ENCODE data around the gene IL21.

The IL21 gene

GRCh38 chr4:122617597-122618593 lies 3.0 kb downstream of the IL21 start:
- no peak overlapping the region for H3K4me3 ChIP-seq (replicated peaks; ENCODE audit: low read depth, low read length)
- TF ChIP-seq CTCF (IDR thresholded peaks at IDR 0.05; ENCODE audit: low read length, missing control alignments), result no peak
- peak; percentile 3 for DNase-seq (ENCODE audit: low read depth)

DNA sequence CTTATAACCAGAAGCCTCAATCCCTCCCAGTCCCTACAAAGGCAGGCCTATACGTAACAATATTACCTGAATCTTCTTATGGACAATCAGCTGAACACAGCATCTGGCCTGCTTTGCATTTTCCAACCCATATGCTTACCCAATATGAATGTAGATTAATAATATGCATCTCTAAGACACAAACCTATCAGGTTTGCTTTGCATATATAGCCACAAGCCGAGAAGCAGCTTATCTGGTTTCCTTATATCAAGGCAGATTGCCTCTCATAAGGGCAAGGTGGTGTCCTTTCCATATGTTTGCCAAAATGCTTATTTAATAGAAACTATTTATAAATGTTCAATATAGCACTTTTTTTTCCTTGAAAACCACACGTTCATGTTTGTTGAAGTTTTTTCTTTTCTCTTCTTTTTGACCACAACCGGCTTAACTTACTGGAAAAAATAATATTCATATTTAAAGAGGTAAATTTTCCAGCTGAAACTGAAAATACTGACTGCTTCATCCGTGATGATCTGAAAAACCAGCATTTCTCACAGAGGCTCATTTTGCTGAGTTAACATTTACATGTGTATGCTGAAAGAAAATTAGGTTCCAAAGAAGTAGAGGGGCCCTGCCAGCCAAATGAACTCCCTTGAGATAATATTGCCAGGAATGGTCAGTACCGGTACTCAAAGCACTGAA lies 3.8 kb downstream of the IL21 start:
- no peak for DNase-seq (ENCODE audit: low read depth)
- no peak overlapping the region for H3K4me3 ChIP-seq (replicated peaks; ENCODE audit: low read depth, low read length)
- no peak for TF ChIP-seq CTCF (IDR thresholded peaks at IDR 0.05; ENCODE audit: low read length, missing control alignments)

GRCh38 chr4:122614621-122615020 lies 6.2 kb downstream of the IL21 start:
- no peak overlapping the region for H3K4me3 ChIP-seq (replicated peaks; ENCODE audit: low read depth, low read length)
- no peak for DNase-seq (ENCODE audit: low read depth)
- TF ChIP-seq CTCF (IDR thresholded peaks at IDR 0.05; ENCODE audit: low read length, missing control alignments), result no peak

- no peak for DNase-seq (ENCODE audit: low read depth)
- no peak overlapping the region for H3K4me3 ChIP-seq (replicated peaks; ENCODE audit: low read depth, low read length)
- no peak for TF ChIP-seq CTCF (IDR thresholded peaks at IDR 0.05; ENCODE audit: low read length, missing control alignments)
These were observed 8.3 kb downstream of the IL21 start for GRCh38 chr4:122612540-122612939.

DNA sequence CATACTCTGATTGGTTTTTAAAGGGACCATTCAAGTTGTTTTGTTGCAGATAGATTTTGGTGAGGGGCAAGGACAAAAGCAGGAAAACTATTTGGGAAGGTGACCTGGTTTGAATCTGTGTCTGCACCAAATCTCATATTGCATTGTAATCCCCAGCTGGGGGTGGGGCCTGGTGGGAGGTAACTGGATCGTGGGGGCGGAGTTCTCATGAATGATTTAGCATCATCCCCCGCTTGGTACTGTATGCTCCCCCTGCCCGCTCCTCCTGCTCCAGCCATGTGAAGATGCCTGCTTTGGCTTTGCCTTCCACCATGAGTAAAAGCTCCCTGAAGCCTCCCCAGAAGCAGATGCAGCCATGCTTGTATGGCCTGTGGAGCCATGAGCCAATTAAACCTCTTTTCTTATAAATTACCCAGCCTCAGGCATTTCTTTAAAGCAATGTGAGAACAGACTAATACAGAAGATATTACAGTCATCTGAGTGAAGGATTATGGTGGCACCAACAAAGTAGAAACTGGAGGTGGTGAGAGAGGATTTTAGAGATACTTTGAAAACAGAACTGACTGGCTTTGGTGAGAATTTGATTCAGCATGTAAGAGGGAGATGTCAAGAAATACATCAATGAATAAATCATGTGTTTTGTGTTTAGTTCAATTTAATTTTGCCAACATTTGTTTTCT lies 14.4 kb downstream of the IL21 start:
- no peak for DNase-seq (ENCODE audit: low read depth)
- TF ChIP-seq CTCF (IDR thresholded peaks at IDR 0.05; ENCODE audit: low read length, missing control alignments), result no peak
- H3K4me3 ChIP-seq (replicated peaks; ENCODE audit: low read depth, low read length), result no peak overlapping the region

GRCh38 chr4:122604146-122604545 lies 16.7 kb downstream of the IL21 start:
- TF ChIP-seq CTCF (IDR thresholded peaks at IDR 0.05; ENCODE audit: low read length, missing control alignments), result no peak
- no peak overlapping the region for H3K4me3 ChIP-seq (replicated peaks; ENCODE audit: low read depth, low read length)
- no peak for DNase-seq (ENCODE audit: low read depth)
